ENCODE results near the gene GRK5.

- no peak for TF ChIP-seq CTCF (IDR thresholded peaks at IDR 0.05; ENCODE audit: low read length)
- no peak for TF ChIP-seq EZH2phosphoT487 (IDR thresholded peaks at IDR 0.05; ENCODE audit: low read length)
- TF ChIP-seq EZH2 (optimal IDR thresholded peaks at IDR 0.05; ENCODE audit: low read depth, low read length) = no peak
Observed at GRCh38 chr10:119391440-119392251, 184.3 kb downstream of the GRK5 start.

Measured in MM.1S (cell line).